Ovary (tissue), 9 donors: ENCODE results near the gene MRNIP. TPM values are rescaled to one million over a fixed set of nuclear protein-coding genes. Genes with fewer than 3 reads are reported as not detected.
A peak's percentile ranks its signal among the peaks of the same experiment; 100 is the strongest.

ENCODE experiments used
- DNase-seq, 5 donors: peaks; one replicate each; pipeline ENCODE4 v3.0.0-alpha.2; 2019 to 2020
- H3K27ac ChIP-seq, 2 donors: fragments of 200-600 bp; one replicate each; pipeline versions ENCODE4 v1.5.1 to v1.8.0; 2019 to 2022
- H3K27me3 ChIP-seq: fragments of 200-600 bp; one replicate; pipeline ENCODE4 v1.8.0; 2022
- H3K36me3 ChIP-seq: fragments of 200-600 bp; sonication (generic); one replicate; pipeline ENCODE4 v1.5.1; 2019
- H3K4me1 ChIP-seq: one replicate; pipeline ENCODE4 v1.8.1; 2013; ENCODE audit warnings: mild to moderate bottlenecking, moderate library complexity; ENCODE audit not compliant: insufficient read depth
- H3K4me3 ChIP-seq: fragments of 200-600 bp; sonication (generic); one replicate; pipeline ENCODE4 v1.5.1; 2017
- H3K9me3 ChIP-seq, 2 donors: fragments of 200-600 bp in 1 of 2; sonication (generic) in 1 of 2; one replicate each; pipeline versions ENCODE4 v1.5.1 to v1.8.1; 2013 to 2019; ENCODE audit warnings: mild to moderate bottlenecking in 1 of 2, moderate library complexity in 1 of 2
- EP300 ChIP-seq: sonication (generic); formaldehyde crosslinking; IDR thresholded peaks from one replicate; pipeline ENCODE4 v1.6.1; 2017; ENCODE audit warnings: antibody characterized with exemption
- POLR2A ChIP-seq: fragments of 450-650 bp; IDR thresholded peaks from one replicate; pipeline ENCODE4 v1.6.1; 2017; ENCODE audit warnings: antibody characterized with exemption, mild to moderate bottlenecking, moderate library complexity
- WGBS, 3 donors: extraction: QIAGEN DNeasy Blood & Tissue Kit in 1 of 3; methylation state at CpG; one replicate each; pipeline versions ENCODE4 v1.1.5 to v1.1.7; 2013 to 2017; 5-methylcytosine and 5-hydroxymethylcytosine counted together
- intact Hi-C, 4 donors: fragments of 100-400 bp; cut with DNase I; formaldehyde crosslinking; loops; one replicate each; pipeline versions ENCODE4 v1.11.0 to v1.15.1; 2022 to 2023
- polyA plus RNA-seq, 2 donors: library from polyadenylated mRNA; stranded (reverse); fragments of 200-250 nt in 1 of 2; fragments of 350-450 nt in 1 of 2; fragmentation: Illumina TruSeq in 1 of 2; extraction: RNeasy Lipid Tissue Mini Kit (QIAGEN cat#74804) in 1 of 2; gene quantifications; one replicate each; pipeline ENCODE4 v1.2.3, GENCODE V29; 2013 to 2014
- total RNA-seq, 7 donors: library from RNA; depleted of rRNA in 2 of 7; stranded (reverse); fragments of >200 nt in 2 of 7; fragmentation: NEBNext Ultra II Directional in 3 of 7; extraction: Animal tissue kit (Norgen Biotek cat#: 25700) in 3 of 7; gene quantifications; one replicate each; pipeline versions ENCODE4 v1.1.0 to v1.2.4, GENCODE V29; 2016 to 2023
- TF ChIP-seq, protein P1 (sequence below), 3 donors: fragments of 450-650 bp in 2 of 3; fragments of 200-600 bp in 1 of 3; IDR thresholded peaks; one replicate each; pipeline versions ENCODE4 v1.5.1 to v1.8.0; 2016 to 2022; ENCODE audit warnings: antibody characterized with exemption in 3 of 3, mild to moderate bottlenecking in 1 of 3
- donor health status: DM: no; HTN: no; CAD: no; lungs with moderate emphysema.
- donor health status: DM: no; HTN: no; CAD: no.
- donor health status: Bipolar disorder and iron deficiency.
- donor health status: DM: yes; HTN: yes; CAD: no.
- donor health status: DM: no; HTN: no; CAD: no.
- donor health status: DM: yes; HTN: yes; CAD: no.

MRNIP gene
- total and polyA plus RNA-seq, 9 donors = 26.9 to 61.1 (median 50.3) TPM

DNA sequence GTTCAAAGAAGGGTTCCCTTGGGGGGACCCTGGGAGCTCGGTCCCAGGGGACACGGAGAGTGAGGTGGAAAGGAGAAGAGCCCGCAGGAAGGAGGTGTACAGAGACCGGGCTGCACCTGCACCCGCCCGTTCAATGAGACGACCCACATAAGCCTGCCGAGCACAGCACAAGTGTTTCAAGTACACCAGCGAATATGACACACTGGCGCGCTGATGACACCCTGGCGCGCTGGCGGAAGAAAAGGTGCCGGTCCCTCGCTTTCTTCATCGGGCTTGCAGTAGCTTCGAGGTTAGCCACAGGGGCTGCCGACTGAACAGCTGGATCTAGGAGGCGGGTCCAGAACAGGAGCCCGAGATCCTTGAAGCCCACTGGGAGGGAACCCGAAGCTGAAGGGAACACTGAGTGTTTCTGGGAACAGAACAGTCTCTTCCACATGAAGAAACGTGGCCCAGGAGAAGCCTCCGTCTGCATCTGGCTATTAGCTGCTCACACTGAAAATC, 47.7 kb upstream of the MRNIP start:
- no peaks in the 10 kb centered on the region for H3K27me3 ChIP-seq
- H3K4me1 ChIP-seq = peaks cover 12% of the 10 kb centered on the region
- H3K36me3 ChIP-seq = no peaks in the 10 kb centered on the region
- intact Hi-C loops = loop anchor here in 3 of 4 donors (10.0 kb wide), 5 partner anchors 82 to 168 kb away; partner anchors contain the start of genes RNF130 (in 2 of the 3), LTC4S (in 1 of the 3), MGAT4B (in 1 of the 3) and SQSTM1 (in 1 of the 3)
- TF ChIP-seq POLR2A (no peak), EP300 (no peak)
- TF ChIP-seq, protein P1, sequence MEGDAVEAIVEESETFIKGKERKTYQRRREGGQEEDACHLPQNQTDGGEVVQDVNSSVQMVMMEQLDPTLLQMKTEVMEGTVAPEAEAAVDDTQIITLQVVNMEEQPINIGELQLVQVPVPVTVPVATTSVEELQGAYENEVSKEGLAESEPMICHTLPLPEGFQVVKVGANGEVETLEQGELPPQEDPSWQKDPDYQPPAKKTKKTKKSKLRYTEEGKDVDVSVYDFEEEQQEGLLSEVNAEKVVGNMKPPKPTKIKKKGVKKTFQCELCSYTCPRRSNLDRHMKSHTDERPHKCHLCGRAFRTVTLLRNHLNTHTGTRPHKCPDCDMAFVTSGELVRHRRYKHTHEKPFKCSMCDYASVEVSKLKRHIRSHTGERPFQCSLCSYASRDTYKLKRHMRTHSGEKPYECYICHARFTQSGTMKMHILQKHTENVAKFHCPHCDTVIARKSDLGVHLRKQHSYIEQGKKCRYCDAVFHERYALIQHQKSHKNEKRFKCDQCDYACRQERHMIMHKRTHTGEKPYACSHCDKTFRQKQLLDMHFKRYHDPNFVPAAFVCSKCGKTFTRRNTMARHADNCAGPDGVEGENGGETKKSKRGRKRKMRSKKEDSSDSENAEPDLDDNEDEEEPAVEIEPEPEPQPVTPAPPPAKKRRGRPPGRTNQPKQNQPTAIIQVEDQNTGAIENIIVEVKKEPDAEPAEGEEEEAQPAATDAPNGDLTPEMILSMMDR (IDR thresholded peaks at IDR 0.05) = no peak
- no peak overlapping the region for H3K4me3 ChIP-seq
- 72 to 75% (median 73%) methylated on average over 24 of the region's 24 CpGs for WGBS, 3 donors
- H3K27ac ChIP-seq = peak overlapping the region; percentile 60 to 65
- DNase-seq = no peak
- no peaks in the 10 kb centered on the region for H3K9me3 ChIP-seq

DNA sequence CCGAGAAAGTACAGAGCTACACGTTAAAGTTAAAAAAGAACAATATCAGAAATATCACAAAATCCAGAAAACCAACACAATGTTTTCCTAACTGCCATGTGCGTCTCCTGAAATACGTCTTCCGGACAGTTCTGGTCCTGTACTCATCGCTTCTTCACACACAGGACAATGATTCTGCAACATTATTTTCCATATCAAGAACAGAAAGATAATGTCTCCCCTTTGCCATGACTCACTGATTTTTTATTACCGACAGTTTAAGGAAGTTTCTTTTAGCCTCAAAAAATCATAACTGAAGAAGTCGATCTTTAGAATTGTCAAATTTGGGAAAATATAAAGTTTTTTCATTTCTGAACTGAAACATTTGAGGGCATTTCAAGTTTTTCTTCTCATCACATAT, 46.5 kb upstream of the MRNIP start:
- H3K9me3 ChIP-seq = no peaks in the 10 kb centered on the region
- no peak for DNase-seq
- peaks cover 15% of the 10 kb centered on the region for H3K4me1 ChIP-seq
- intact Hi-C loops = loop anchor here in 3 of 4 donors (10.0 kb wide), 5 partner anchors 80 to 170 kb away; partner anchors contain the start of genes RNF130 (in 2 of the 3), LTC4S (in 1 of the 3), MGAT4B (in 1 of the 3) and SQSTM1 (in 1 of the 3)
- H3K4me3 ChIP-seq = no peak overlapping the region
- H3K36me3 ChIP-seq = no peaks in the 10 kb centered on the region
- 80 to 84% (median 82%) methylated on average over 8 of the region's 8 CpGs for WGBS, 3 donors
- no peaks in the 10 kb centered on the region for H3K27me3 ChIP-seq
- TF ChIP-seq POLR2A = no peak
- TF ChIP-seq EP300 = no peak
- TF ChIP-seq, protein P1 (IDR thresholded peaks at IDR 0.05) = no peak
- H3K27ac ChIP-seq = no peak overlapping the region

DNA sequence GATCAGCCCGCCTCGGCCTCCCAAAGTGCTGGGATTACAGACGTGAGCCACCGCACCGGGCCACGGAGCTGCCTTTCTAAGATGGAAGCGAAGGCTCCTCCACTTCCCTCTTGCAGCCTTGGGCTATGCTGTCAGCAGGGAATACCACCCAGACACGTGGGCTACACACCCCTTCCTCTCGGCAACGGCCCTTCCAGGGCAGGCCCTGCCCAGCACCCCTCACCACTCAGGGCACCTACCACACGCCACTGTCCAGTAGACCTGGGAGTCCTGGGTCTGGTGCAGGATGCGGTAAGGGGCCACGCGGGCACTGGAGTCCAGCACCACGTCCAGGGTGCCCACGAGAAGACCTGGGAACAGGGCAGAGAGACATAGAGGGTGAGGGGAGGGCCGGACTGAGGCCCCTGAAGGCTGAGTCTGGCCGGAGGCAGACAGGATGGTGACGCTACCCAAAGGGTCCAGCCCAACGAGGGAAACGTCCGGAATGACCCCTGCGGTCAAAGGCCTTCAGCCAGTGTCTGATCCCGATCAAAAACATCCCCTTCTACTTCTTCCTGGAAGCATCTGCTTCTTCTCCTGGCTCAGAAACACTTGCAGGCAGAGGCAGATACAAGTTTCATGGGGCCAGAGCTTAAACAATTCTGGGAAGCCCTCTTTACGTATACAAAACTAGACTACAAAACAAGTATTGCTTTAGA, 46.0 kb upstream of the MRNIP start:
- 89 to 92% (median 91%) methylated on average over 25 of the region's 25 CpGs for WGBS, 3 donors
- H3K4me1 ChIP-seq = peaks cover 15% of the 10 kb centered on the region
- H3K36me3 ChIP-seq = no peaks in the 10 kb centered on the region
- no peak for TF ChIP-seq EP300
- no peak for TF ChIP-seq POLR2A
- TF ChIP-seq, protein P1 (IDR thresholded peaks at IDR 0.05) = no peak
- H3K27ac ChIP-seq = no peak overlapping the region
- no peak overlapping the region for H3K4me3 ChIP-seq
- intact Hi-C loops = loop anchor here in 3 of 4 donors (10.0 kb wide), 5 partner anchors 80 to 170 kb away; partner anchors contain the start of genes RNF130 (in 2 of the 3), LTC4S (in 1 of the 3), MGAT4B (in 1 of the 3) and SQSTM1 (in 1 of the 3)
- H3K27me3 ChIP-seq = no peaks in the 10 kb centered on the region
- no peaks in the 10 kb centered on the region for H3K9me3 ChIP-seq
- no peak for DNase-seq

DNA sequence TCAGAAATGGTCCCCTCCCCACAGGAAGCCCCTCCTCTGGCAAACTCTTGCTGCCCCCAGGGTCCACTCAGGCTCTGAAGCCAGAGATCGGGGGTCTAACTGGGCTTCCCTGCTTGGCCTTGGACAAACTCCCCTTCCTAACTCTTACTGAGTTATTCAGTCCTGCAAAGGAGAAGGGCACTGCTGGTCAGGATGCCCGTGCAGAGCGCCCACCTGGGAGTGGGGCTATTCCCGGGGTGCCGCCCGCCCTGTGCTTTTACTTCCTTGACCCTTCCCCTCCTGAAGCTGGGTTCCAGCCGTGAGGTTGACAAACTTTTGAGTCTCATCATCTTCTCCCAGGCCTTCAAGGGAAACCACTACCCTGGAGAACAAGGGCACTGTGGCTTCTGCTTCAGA, 44.1 kb upstream of the MRNIP start:
- Histone ChIP-seq H3K36me3 (no peaks in the 10 kb centered on the region), H3K27me3 (no peaks in the 10 kb centered on the region), H3K27ac (no peak overlapping the region), H3K9me3 (no peaks in the 10 kb centered on the region), H3K4me3 (no peak overlapping the region), H3K4me1 (peaks cover 11% of the 10 kb centered on the region)
- WGBS, 3 donors = 82 to 87% (median 83%) methylated on average over 7 of the region's 7 CpGs
- no peak for DNase-seq
- intact Hi-C loops = loop anchor here in 3 of 4 donors (10.0 kb wide), 5 partner anchors 78 to 172 kb away; partner anchors contain the start of genes RNF130 (in 2 of the 3), LTC4S (in 1 of the 3), MGAT4B (in 1 of the 3) and SQSTM1 (in 1 of the 3)
- TF ChIP-seq, protein P1 (IDR thresholded peaks at IDR 0.05) = no peak
